GM12801 (cell line): Measurements from ENCODE around the gene CCDC57.

Source experiments
- TF ChIP-seq, protein P1 (sequence below): IDR thresholded peaks from one replicate; pipeline ENCODE4 v1.5.1; 2011; ENCODE audit warnings: control low read depth; ENCODE audit not compliant: insufficient read length; ENCODE audit errors: extremely low read depth

Gene CCDC57

DNA sequence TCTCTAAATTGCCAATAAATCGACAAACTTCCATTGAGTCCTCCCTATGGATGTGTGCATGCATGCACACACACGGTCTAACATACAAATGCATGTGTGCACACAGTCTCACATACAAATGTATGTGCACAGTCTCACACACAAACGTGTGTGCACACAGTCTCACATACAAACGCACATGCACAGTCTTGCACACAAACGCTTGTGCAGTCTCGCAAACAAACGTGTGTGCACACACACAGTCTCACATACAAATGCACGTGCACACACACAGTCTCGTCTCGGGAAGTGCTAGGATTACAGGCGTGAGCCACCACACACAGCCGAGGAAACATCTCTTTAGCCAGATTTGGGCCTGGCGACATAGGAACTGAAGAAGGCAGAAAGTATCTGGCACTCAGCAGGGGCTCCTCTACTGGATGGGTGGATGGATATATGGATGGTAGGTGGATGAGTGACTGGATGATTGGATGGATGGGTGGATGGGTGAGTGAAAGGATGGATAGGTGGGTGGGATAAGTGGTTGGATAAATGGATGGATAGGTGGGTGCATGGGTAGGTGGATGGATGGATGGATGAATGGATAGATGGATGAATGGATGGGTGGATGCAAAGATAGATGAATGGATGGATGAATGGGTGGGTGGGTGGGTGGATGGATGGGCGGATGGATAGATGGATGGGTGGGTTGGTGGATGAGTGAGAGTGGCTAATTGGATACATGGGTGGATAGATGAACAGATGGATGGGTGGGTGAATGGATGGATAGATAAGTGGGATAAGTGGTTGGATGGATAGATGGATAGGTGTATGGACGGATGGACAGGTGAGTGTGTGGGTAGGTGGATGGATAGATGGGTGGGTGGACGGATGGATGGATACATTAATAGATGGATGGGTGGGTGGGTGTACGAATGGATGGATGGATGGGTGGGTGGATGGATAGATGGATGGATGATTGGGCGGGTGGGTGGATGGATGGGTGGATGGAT is 65.7 kb downstream of the CCDC57 start:
- TF ChIP-seq, protein P1, sequence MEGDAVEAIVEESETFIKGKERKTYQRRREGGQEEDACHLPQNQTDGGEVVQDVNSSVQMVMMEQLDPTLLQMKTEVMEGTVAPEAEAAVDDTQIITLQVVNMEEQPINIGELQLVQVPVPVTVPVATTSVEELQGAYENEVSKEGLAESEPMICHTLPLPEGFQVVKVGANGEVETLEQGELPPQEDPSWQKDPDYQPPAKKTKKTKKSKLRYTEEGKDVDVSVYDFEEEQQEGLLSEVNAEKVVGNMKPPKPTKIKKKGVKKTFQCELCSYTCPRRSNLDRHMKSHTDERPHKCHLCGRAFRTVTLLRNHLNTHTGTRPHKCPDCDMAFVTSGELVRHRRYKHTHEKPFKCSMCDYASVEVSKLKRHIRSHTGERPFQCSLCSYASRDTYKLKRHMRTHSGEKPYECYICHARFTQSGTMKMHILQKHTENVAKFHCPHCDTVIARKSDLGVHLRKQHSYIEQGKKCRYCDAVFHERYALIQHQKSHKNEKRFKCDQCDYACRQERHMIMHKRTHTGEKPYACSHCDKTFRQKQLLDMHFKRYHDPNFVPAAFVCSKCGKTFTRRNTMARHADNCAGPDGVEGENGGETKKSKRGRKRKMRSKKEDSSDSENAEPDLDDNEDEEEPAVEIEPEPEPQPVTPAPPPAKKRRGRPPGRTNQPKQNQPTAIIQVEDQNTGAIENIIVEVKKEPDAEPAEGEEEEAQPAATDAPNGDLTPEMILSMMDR: no peak

DNA sequence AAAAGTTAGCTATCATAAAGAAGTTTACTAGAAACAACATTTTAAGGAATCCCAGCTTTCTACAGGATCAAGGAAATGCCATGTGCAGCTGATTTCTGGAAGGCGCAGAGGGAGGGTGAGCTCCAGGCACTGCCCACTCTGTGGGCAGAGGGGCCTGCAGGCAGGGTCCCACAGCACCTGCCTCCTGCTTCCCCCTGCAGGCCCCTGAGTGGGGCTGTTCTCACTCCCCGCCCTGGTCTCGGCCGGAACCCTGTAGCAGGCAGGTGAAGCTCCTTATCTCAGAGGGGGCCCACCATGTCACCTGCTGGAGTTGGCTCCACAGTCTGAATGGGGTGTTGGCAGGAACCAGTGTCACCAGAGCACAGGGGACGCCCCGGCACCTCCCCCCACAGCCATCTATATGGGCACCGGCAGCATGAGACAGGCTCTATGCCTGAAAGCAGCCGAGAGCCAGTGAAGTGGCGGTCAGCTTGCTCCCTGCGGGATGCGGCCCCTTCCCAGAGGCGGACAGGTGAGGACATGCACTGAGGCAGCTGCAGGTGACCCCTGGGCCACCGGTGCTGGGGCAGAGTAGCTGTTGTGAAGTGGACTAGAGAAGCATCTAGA is 67.0 kb downstream of the CCDC57 start:
- TF ChIP-seq, protein P1: no peak

DNA sequence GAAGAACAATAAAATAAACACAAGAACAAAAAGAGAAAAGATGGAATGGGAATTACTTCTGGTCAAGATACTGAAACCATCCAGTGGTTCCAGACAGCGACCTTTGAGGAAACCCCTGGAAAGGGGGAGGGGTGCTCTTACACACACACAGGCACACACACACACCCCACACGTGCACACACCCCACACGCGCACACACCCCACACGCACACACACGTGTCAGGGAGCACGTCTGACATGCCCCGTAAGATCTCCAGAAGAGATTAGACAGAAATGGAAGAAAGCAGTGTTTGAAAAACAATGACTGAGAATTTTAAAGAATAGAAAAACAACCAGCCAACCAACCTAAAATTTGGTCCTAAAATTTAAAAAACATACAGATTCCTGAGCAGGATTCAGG is 69.3 kb downstream of the CCDC57 start:
- TF ChIP-seq, protein P1: no peak

DNA sequence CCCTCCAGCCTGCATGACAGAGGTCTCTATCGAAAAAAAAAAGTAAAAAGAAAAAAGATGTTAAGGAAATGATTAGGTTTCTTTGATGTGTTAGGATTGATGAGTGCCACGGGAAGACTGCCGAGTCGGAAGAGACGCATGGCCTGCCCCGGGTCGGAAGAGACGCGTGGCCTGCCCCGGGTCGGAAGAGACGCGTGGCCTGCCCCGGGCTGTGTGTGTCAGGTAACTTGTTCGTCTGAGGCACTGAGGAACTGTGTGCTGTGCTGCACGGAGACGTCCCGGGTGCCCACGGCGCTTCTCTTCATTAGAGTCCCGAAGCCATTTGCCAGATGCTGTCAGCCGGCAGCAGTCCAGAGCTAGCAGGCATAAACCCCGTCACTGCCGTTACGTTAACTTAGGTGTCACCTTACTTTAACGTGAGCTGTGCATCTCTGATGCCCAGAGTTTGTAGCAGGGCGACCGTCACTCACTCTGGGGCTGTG is 74.1 kb downstream of the CCDC57 start:
- TF ChIP-seq, protein P1: no peak

DNA sequence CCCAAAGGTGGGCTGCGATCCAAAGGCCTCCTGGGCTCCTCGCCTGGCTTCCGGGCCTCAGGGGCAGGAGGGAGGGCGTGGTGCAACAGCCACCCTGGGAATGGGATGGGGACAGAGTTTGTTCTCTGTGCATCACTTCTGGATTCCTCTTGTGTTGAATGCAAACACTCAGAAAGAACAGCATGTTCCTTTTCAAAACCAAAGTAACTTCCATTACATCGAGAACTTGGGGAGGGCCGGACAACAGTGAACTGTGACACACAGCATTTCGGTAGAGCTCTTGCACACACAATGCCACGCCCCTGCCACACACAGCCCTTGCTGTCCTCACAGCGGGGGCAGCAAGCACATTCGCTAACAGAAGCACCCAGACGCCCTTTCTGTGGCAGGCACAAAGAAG is 78.5 kb downstream of the CCDC57 start:
- TF ChIP-seq, protein P1: no peak

DNA sequence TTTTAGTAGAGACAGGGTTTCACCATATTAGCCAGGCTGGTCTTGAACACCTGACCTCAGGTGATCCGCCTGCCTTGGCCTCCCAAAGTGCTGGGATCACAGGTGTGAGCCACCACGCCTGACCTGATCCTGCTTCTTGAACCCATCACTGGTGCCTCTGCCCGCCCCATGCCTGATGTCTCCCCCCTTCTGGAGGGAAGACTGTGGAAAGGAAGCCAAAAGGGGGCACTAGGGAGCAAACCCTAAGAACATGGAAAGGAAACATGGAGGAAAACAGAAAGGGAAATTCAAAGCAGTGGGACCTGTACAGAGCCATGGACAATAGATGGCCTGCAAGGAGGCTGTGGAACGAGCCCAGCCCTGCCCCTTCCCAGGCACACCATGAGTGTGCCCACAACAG is 83.5 kb downstream of the CCDC57 start:
- TF ChIP-seq, protein P1: no peak

DNA sequence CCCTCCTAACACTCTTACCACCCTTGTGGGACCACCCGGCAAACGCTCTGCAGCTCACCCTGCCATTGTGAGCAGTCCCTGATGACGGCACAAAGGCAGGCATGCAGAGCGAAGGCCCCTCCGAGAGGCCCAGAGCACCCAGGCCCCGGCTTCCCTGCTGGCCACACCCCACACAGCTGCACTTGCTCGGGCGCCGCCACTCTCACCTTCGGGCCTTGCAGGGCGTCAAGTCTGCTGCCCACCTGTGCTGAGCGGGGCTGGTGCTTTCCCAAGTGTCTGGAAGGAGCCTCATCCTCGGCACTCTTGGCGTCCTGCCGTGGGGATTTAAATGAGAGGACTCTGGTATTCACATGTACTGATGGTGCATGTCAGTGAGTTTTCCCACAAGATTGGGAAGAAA is 84.4 kb downstream of the CCDC57 start:
- TF ChIP-seq, protein P1: no peak
